ENCODE measurements around the gene USP47. TPM values are rescaled to one million over a fixed set of nuclear protein-coding genes. Genes with fewer than 3 reads are reported as not detected.

Gene USP47
- total and polyA plus RNA-seq, 7 experiments from 2014 or later: 42.1 to 72.4 (median 59.1) TPM

DNA sequence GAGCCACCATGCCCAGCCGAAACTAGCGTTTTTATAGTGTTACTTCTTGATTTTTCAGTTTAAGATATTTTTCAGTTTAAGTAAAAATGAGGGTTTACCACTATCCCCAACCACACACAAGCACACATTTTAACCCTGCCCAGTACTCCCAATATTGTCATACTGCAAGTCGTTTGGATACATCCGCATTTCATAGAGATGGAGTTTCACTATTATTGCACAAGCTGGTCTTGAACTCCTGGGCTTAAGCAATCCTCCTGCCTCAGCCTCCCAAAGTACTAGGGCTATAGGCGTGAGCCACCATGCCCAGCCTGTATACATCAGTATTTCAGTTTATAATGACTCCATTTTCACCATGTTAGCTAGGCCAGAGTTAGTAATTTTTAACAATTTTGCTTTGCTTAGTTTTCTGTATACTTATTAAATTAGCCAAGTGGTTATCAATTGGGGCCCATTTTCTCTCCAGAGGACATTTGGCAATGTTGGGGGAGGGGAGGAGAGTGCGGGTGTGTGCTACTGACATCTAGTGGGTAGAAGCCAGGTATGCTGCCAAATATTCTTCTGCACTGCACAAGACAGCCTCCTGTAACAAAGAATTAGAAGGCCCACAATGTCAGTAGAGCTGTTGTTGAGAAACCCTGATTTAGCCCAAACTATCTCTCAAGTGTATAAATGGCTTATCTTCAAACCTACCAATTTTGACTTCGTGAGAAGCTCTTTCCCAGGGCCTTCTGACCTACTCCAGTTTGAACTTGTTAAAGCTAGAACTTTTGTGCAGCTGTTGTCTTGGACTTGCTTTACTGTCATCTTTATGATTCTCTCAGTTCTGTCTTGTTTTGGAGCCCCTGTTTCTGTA is 7.3 kb downstream of the USP47 start:
- H3K27me3 ChIP-seq (ENCODE audit: control insufficient read depth in 2 of 2, insufficient read depth in 2 of 2, low read length in 2 of 2): no peaks in the 10 kb centered on the region
- no peaks in the 10 kb centered on the region for H3K9me3 ChIP-seq (ENCODE audit: control insufficient read depth in 2 of 3, low read length in 3 of 3)
- H3K27ac ChIP-seq (ENCODE audit: low read depth, low read length): no peak overlapping the region
- peak overlapping the region; percentile 26 for H3K4me3 ChIP-seq (ENCODE audit: low read length)
- H3K27me3 Mint-ChIP-seq: no peaks in the 10 kb centered on the region
- H3K27ac Mint-ChIP-seq: peak overlapping the region in 8 of 9 donors; percentile 11 to 88 (median 72)
- peaks cover 0 to 1% (median 0%) of the 10 kb centered on the region in 11 donors for H3K9me3 Mint-ChIP-seq
- H3K36me3 ChIP-seq (ENCODE audit: control insufficient read depth in 2 of 3, insufficient read depth in 3 of 3, low read length in 3 of 3): no peaks in the 10 kb centered on the region
- CTCF ChIA-PET: interaction anchor here (0.7 to 4.4 kb wide), 12 partner anchors 8 to 195 kb away, joined by 3 to 36 read pairs (median 4); no protein-coding TSS in a partner anchor
- peaks cover 47 to 65% of the 10 kb centered on the region in 2 donors for H3K4me1 ChIP-seq (ENCODE audit: control insufficient read depth in 2 of 2, insufficient read depth in 2 of 2, low read length in 2 of 2)
- peak overlapping the region in 9 of 10 donors; percentile 47 to 79 (median 56) for H3K4me3 Mint-ChIP-seq
- DNase-seq: peak; percentile 24 to 76 (median 73)
- intact Hi-C loops (cut with micrococcal nuclease): loop anchor here (1.0 to 10.0 kb wide), 7 partner anchors 8 to 821 kb away; partner anchors contain the start of gene USP47 (in 2 of the 2)
- peak; percentile 98 for ATAC-seq
- peaks cover 53 to 75% (median 55%) of the 10 kb centered on the region in 7 donors for H3K4me1 Mint-ChIP-seq
- POLR2A ChIA-PET: interaction anchor here (0.7 to 3.1 kb wide), 4 partner anchors 7 to 50 kb away, joined by 3 to 12 read pairs (median 3); partner anchors contain the start of gene USP47
- H3K36me3 Mint-ChIP-seq: peaks cover 0 to 4% (median 0%) of the 10 kb centered on the region in 5 donors

DNA sequence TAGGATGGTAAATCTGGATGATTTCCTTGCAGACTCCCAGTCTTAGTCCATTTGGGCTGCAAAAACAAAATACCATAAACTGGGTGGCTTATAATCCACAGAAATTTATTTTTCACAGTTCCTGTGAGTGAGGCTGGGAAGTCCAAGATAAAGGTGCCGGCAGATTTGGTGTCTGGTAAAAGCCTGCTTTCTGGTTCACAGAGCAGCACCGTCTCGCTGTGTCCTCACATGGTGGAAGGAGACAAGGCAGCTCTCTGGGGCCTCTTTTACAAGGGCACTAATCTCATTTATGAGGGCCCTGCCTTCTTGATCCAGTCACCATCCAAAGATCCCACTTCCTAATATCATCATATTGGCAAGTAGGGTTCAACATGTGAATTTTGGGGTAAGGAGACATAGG is 8.9 kb downstream of the USP47 start:
- Mint-ChIP-seq H3K36me3 (peaks cover 0 to 4% (median 0%) of the 10 kb centered on the region in 5 donors), H3K27ac (peak overlapping the region in 5 of 9 donors; percentile 21 to 77 (median 38)), H3K9me3 (peaks cover 0 to 1% (median 0%) of the 10 kb centered on the region in 11 donors), H3K27me3 (no peaks in the 10 kb centered on the region), H3K4me1 (peaks cover 54 to 71% (median 63%) of the 10 kb centered on the region in 7 donors), H3K4me3 (peak overlapping the region in 8 of 10 donors; percentile 12 to 79 (median 62))
- Histone ChIP-seq H3K36me3 (ENCODE audit: control insufficient read depth in 2 of 3, insufficient read depth in 3 of 3, low read length in 3 of 3) (no peaks in the 10 kb centered on the region), H3K4me1 (ENCODE audit: control insufficient read depth in 2 of 2, insufficient read depth in 2 of 2, low read length in 2 of 2) (peaks cover 36 to 57% of the 10 kb centered on the region in 2 donors), H3K27ac (ENCODE audit: low read depth, low read length) (no peak overlapping the region), H3K9me3 (ENCODE audit: control insufficient read depth in 2 of 3, low read length in 3 of 3) (no peaks in the 10 kb centered on the region), H3K27me3 (ENCODE audit: control insufficient read depth in 2 of 2, insufficient read depth in 2 of 2, low read length in 2 of 2) (no peaks in the 10 kb centered on the region), H3K4me3 (ENCODE audit: low read length) (no peak overlapping the region)
- ATAC-seq (no peak), DNase-seq (no peak)
- ChIA-PET POLR2A (interaction anchor here (3.1 kb wide), 1 partner anchor 8 kb away, joined by 12 read pairs; the partner anchor contains the start of gene USP47), CTCF (interaction anchor here (4.4 kb wide), 1 partner anchor 51 kb away, joined by 36 read pairs; no protein-coding TSS in a partner anchor)
- intact Hi-C loops (cut with micrococcal nuclease): no loop called here

DNA sequence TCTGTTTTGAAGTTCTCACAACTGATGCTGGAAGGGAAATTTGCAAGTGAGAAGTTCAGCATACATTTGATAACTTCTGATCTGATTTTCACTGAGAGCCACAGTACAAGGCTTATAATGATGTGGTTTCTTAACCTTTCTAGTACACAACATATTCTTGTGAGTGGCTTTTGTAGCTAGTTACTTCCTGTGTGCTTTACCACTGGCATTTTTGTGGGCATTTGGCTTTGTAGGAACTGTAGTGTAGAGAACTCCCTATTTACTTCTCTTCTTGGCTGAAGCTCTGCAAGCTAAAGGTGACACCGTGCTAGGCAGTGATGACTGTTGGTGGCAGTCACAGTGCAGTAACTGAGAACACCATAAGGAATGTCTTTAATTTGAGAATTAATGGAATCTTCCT is 14.9 kb downstream of the USP47 start:
- DNase-seq: peak in 7 of 9 donors; percentile 28 to 66 (median 44)
- ChIA-PET CTCF (interaction anchor here (0.6 to 1.4 kb wide), 2 partner anchors 13 to 820 kb away, joined by 4 read pairs; no protein-coding TSS in a partner anchor), POLR2A (interaction anchor here (0.6 to 4.6 kb wide), 2 partner anchors 14 to 104 kb away, joined by 3 to 24 read pairs; partner anchors contain the start of gene USP47)
- H3K4me3 ChIP-seq (ENCODE audit: low read length): peak overlapping the region; percentile 28
- no peaks in the 10 kb centered on the region for H3K27me3 ChIP-seq (ENCODE audit: control insufficient read depth in 2 of 2, insufficient read depth in 2 of 2, low read length in 2 of 2)
- Mint-ChIP-seq H3K36me3 (peaks cover 0 to 8% (median 0%) of the 10 kb centered on the region in 5 donors), H3K4me3 (peak overlapping the region; percentile 5 to 61 (median 46)), H3K27ac (peak overlapping the region in 8 of 9 donors; percentile 17 to 80 (median 44)), H3K9me3 (no peaks in the 10 kb centered on the region), H3K4me1 (peaks cover 41 to 90% (median 71%) of the 10 kb centered on the region in 7 donors), H3K27me3 (no peaks in the 10 kb centered on the region)
- H3K9me3 ChIP-seq (ENCODE audit: control insufficient read depth in 2 of 3, low read length in 3 of 3): no peaks in the 10 kb centered on the region
- intact Hi-C loops (cut with micrococcal nuclease): loop anchor here (1.0 to 2.0 kb wide), 4 partner anchors 7 to 14 kb away; no protein-coding TSS in a partner anchor
- H3K27ac ChIP-seq (ENCODE audit: low read depth, low read length): peak overlapping the region; percentile 18
- H3K36me3 ChIP-seq (ENCODE audit: control insufficient read depth in 2 of 3, insufficient read depth in 3 of 3, low read length in 3 of 3): no peaks in the 10 kb centered on the region
- ATAC-seq: peak; percentile 90
- peaks cover 32 to 39% of the 10 kb centered on the region in 2 donors for H3K4me1 ChIP-seq (ENCODE audit: control insufficient read depth in 2 of 2, insufficient read depth in 2 of 2, low read length in 2 of 2)

DNA sequence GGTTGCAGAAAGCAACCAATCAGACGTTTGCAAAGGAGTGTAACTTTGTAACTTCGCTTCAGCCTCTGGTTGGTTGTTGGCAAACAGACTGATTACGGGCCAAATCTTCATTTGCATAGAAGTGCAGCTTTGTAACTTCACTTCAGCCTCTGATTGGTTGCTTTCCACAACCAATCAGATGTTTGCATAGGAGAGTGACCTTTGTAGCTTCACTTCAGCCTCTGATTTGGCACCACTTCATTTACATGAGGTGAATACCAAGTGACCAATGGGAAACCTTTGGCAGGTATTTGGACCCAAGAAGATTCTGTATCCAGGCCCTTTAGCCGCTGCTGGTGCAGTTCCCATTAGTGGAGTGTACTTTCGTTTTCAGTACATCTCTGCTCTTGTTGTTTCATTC is 16.0 kb downstream of the USP47 start:
- POLR2A ChIA-PET: interaction anchor here (4.6 kb wide), 1 partner anchor 15 kb away, joined by 24 read pairs; the partner anchor contains the start of gene USP47
- Histone ChIP-seq H3K9me3 (ENCODE audit: control insufficient read depth in 2 of 3, low read length in 3 of 3) (no peaks in the 10 kb centered on the region), H3K27ac (ENCODE audit: low read depth, low read length) (no peak overlapping the region), H3K4me1 (ENCODE audit: control insufficient read depth in 2 of 2, insufficient read depth in 2 of 2, low read length in 2 of 2) (peaks cover 25 to 33% of the 10 kb centered on the region in 2 donors), H3K4me3 (ENCODE audit: low read length) (peak overlapping the region; percentile 21), H3K36me3 (ENCODE audit: control insufficient read depth in 2 of 3, insufficient read depth in 3 of 3, low read length in 3 of 3) (no peaks in the 10 kb centered on the region), H3K27me3 (ENCODE audit: control insufficient read depth in 2 of 2, insufficient read depth in 2 of 2, low read length in 2 of 2) (no peaks in the 10 kb centered on the region)
- Mint-ChIP-seq H3K27ac (peak overlapping the region in 5 of 9 donors; percentile 2 to 66 (median 37)), H3K36me3 (peaks cover 0 to 8% (median 0%) of the 10 kb centered on the region in 5 donors), H3K4me1 (peaks cover 34 to 86% (median 68%) of the 10 kb centered on the region in 7 donors), H3K4me3 (peak overlapping the region in 8 of 10 donors; percentile 16 to 68 (median 54)), H3K9me3 (no peaks in the 10 kb centered on the region), H3K27me3 (no peaks in the 10 kb centered on the region)
- DNase-seq (no peak), ATAC-seq (peak; percentile 35)
- intact Hi-C loops (cut with micrococcal nuclease): loop anchor here (1.0 to 2.0 kb wide), 2 partner anchors 8 to 15 kb away; no protein-coding TSS in a partner anchor
- CTCF ChIA-PET: interaction anchor here (0.7 to 1.8 kb wide), 3 partner anchors 8 to 107 kb away, joined by 3 to 4 read pairs (median 4); no protein-coding TSS in a partner anchor

DNA sequence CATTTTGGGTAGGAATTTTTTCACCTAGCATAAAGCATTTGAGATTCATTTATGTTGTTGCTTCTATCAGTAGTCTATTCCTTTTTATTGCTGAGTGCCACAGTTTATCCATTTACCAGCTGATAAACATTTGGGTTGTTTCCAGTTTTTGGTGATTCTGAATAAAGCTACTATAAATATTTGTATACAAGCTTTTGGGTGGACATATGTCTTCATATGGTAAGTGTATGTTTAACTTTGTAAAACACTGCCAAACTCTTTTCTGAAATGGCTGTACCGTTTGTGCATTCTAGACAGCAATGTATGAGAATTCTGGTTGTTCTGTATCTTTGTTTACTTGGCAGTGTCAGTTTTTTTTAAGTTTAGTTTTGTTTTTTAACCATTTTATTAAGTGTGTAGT is 16.9 kb downstream of the USP47 start:
- H3K9me3 ChIP-seq (ENCODE audit: control insufficient read depth in 2 of 3, low read length in 3 of 3): no peaks in the 10 kb centered on the region
- no peaks in the 10 kb centered on the region for H3K27me3 ChIP-seq (ENCODE audit: control insufficient read depth in 2 of 2, insufficient read depth in 2 of 2, low read length in 2 of 2)
- no peak overlapping the region for H3K27ac ChIP-seq (ENCODE audit: low read depth, low read length)
- no peak overlapping the region for H3K4me3 ChIP-seq (ENCODE audit: low read length)
- Mint-ChIP-seq H3K9me3 (no peaks in the 10 kb centered on the region), H3K4me3 (peak overlapping the region in 9 of 10 donors; percentile 9 to 78 (median 58)), H3K27ac (peak overlapping the region in 4 of 9 donors; percentile 2 to 37 (median 22)), H3K4me1 (peaks cover 27 to 83% (median 64%) of the 10 kb centered on the region in 7 donors), H3K36me3 (peaks cover 0 to 4% (median 0%) of the 10 kb centered on the region in 5 donors), H3K27me3 (no peaks in the 10 kb centered on the region)
- ChIA-PET POLR2A (interaction anchor here (0.9 kb wide), 1 partner anchor 16 kb away, joined by 3 read pairs; no protein-coding TSS in a partner anchor), CTCF (interaction anchor here (0.6 to 1.8 kb wide), 2 partner anchors 9 to 12 kb away, joined by 3 to 4 read pairs; no protein-coding TSS in a partner anchor)
- DNase-seq (no peak), ATAC-seq (no peak)
- intact Hi-C loops (cut with micrococcal nuclease): no loop called here
- peaks cover 24 to 37% of the 10 kb centered on the region in 2 donors for H3K4me1 ChIP-seq (ENCODE audit: control insufficient read depth in 2 of 2, insufficient read depth in 2 of 2, low read length in 2 of 2)
- no peaks in the 10 kb centered on the region for H3K36me3 ChIP-seq (ENCODE audit: control insufficient read depth in 2 of 3, insufficient read depth in 3 of 3, low read length in 3 of 3)

Data from naive thymus-derived CD4-positive, alpha-beta T cell (primary cell).